ENCODE results near the gene KIRREL3.

Gene KIRREL3

GRCh38 chr11:126951465-126951864, 49.1 kb downstream of the KIRREL3 start:
- Mint-ChIP-seq H3K27me3 (no peaks in the 10 kb centered on the region), H3K4me1 (ENCODE audit: low read depth) (no peaks in the 10 kb centered on the region), H3K27ac (no peak overlapping the region), H3K9me3 (no peaks in the 10 kb centered on the region), H3K4me3 (no peak overlapping the region), H3K36me3 (ENCODE audit: low read depth) (no peaks in the 10 kb centered on the region)

- Mint-ChIP-seq H3K36me3 (ENCODE audit: low read depth) (no peaks in the 10 kb centered on the region), H3K27ac (no peak overlapping the region), H3K27me3 (no peaks in the 10 kb centered on the region), H3K9me3 (no peaks in the 10 kb centered on the region), H3K4me3 (no peak overlapping the region), H3K4me1 (ENCODE audit: low read depth) (no peaks in the 10 kb centered on the region)
These were observed 51.3 kb downstream of the KIRREL3 start for GRCh38 chr11:126949066-126949891.

- Mint-ChIP-seq H3K9me3 (no peaks in the 10 kb centered on the region), H3K27me3 (no peaks in the 10 kb centered on the region), H3K4me1 (ENCODE audit: low read depth) (no peaks in the 10 kb centered on the region), H3K27ac (no peak overlapping the region), H3K4me3 (no peak overlapping the region), H3K36me3 (ENCODE audit: low read depth) (no peaks in the 10 kb centered on the region)
These were observed 52.0 kb downstream of the KIRREL3 start for GRCh38 chr11:126948563-126948962.

GRCh38 chr11:126945319-126945718, 55.3 kb downstream of the KIRREL3 start:
- H3K27me3 Mint-ChIP-seq, result no peaks in the 10 kb centered on the region
- H3K9me3 Mint-ChIP-seq, result no peaks in the 10 kb centered on the region
- no peak overlapping the region for H3K4me3 Mint-ChIP-seq
- no peaks in the 10 kb centered on the region for H3K36me3 Mint-ChIP-seq (ENCODE audit: low read depth)
- H3K4me1 Mint-ChIP-seq (ENCODE audit: low read depth), result no peaks in the 10 kb centered on the region
- H3K27ac Mint-ChIP-seq, result no peak overlapping the region

GRCh38 chr11:126943316-126943715, 57.3 kb downstream of the KIRREL3 start:
- no peak overlapping the region for H3K27ac Mint-ChIP-seq
- no peaks in the 10 kb centered on the region for H3K36me3 Mint-ChIP-seq (ENCODE audit: low read depth)
- H3K4me1 Mint-ChIP-seq (ENCODE audit: low read depth), result no peaks in the 10 kb centered on the region
- H3K9me3 Mint-ChIP-seq, result no peaks in the 10 kb centered on the region
- no peaks in the 10 kb centered on the region for H3K27me3 Mint-ChIP-seq
- no peak overlapping the region for H3K4me3 Mint-ChIP-seq

GRCh38 chr11:126942146-126942545, 58.4 kb downstream of the KIRREL3 start:
- Mint-ChIP-seq H3K4me3 (no peak overlapping the region), H3K27me3 (no peaks in the 10 kb centered on the region), H3K9me3 (no peaks in the 10 kb centered on the region), H3K36me3 (ENCODE audit: low read depth) (no peaks in the 10 kb centered on the region), H3K4me1 (ENCODE audit: low read depth) (no peaks in the 10 kb centered on the region), H3K27ac (no peak overlapping the region)

- Mint-ChIP-seq H3K4me1 (ENCODE audit: low read depth) (no peaks in the 10 kb centered on the region), H3K4me3 (no peak overlapping the region), H3K27ac (no peak overlapping the region), H3K27me3 (no peaks in the 10 kb centered on the region), H3K36me3 (ENCODE audit: low read depth) (no peaks in the 10 kb centered on the region), H3K9me3 (no peaks in the 10 kb centered on the region)
These were observed 61.0 kb downstream of the KIRREL3 start for GRCh38 chr11:126939552-126939951.

GRCh38 chr11:126938718-126939117, 61.9 kb downstream of the KIRREL3 start:
- Mint-ChIP-seq H3K9me3 (no peaks in the 10 kb centered on the region), H3K27ac (no peak overlapping the region), H3K36me3 (ENCODE audit: low read depth) (no peaks in the 10 kb centered on the region), H3K4me3 (no peak overlapping the region), H3K4me1 (ENCODE audit: low read depth) (no peaks in the 10 kb centered on the region), H3K27me3 (no peaks in the 10 kb centered on the region)

- Mint-ChIP-seq H3K27ac (no peak overlapping the region), H3K4me1 (ENCODE audit: low read depth) (no peaks in the 10 kb centered on the region), H3K9me3 (no peaks in the 10 kb centered on the region), H3K36me3 (ENCODE audit: low read depth) (no peaks in the 10 kb centered on the region), H3K27me3 (peaks cover 10% of the 10 kb centered on the region), H3K4me3 (no peak overlapping the region)
These were observed 70.3 kb downstream of the KIRREL3 start for GRCh38 chr11:126930091-126930841.

GRCh38 chr11:126929179-126930061, 71.2 kb downstream of the KIRREL3 start:
- Mint-ChIP-seq H3K27me3 (peaks cover 10% of the 10 kb centered on the region), H3K4me3 (no peak overlapping the region), H3K4me1 (ENCODE audit: low read depth) (no peaks in the 10 kb centered on the region), H3K9me3 (no peaks in the 10 kb centered on the region), H3K27ac (no peak overlapping the region), H3K36me3 (ENCODE audit: low read depth) (no peaks in the 10 kb centered on the region)

GRCh38 chr11:126927623-126928022, 72.9 kb downstream of the KIRREL3 start:
- no peaks in the 10 kb centered on the region for H3K36me3 Mint-ChIP-seq (ENCODE audit: low read depth)
- H3K4me1 Mint-ChIP-seq (ENCODE audit: low read depth), result no peaks in the 10 kb centered on the region
- peaks cover 10% of the 10 kb centered on the region for H3K27me3 Mint-ChIP-seq
- no peak overlapping the region for H3K4me3 Mint-ChIP-seq
- no peak overlapping the region for H3K27ac Mint-ChIP-seq
- H3K9me3 Mint-ChIP-seq, result no peaks in the 10 kb centered on the region

- H3K27me3 Mint-ChIP-seq, result peaks cover 5% of the 10 kb centered on the region
- no peak overlapping the region for H3K4me3 Mint-ChIP-seq
- no peak overlapping the region for H3K27ac Mint-ChIP-seq
- no peaks in the 10 kb centered on the region for H3K9me3 Mint-ChIP-seq
- H3K36me3 Mint-ChIP-seq (ENCODE audit: low read depth), result no peaks in the 10 kb centered on the region
- H3K4me1 Mint-ChIP-seq (ENCODE audit: low read depth), result no peaks in the 10 kb centered on the region
These were observed 74.2 kb downstream of the KIRREL3 start for GRCh38 chr11:126926376-126926791.

GRCh38 chr11:126925321-126926093, 75.1 kb downstream of the KIRREL3 start:
- Mint-ChIP-seq H3K36me3 (ENCODE audit: low read depth) (no peaks in the 10 kb centered on the region), H3K27ac (no peak overlapping the region), H3K4me1 (ENCODE audit: low read depth) (no peaks in the 10 kb centered on the region), H3K27me3 (peaks cover 3% of the 10 kb centered on the region), H3K4me3 (no peak overlapping the region), H3K9me3 (no peaks in the 10 kb centered on the region)

- H3K4me1 Mint-ChIP-seq (ENCODE audit: low read depth), result no peaks in the 10 kb centered on the region
- H3K36me3 Mint-ChIP-seq (ENCODE audit: low read depth), result no peaks in the 10 kb centered on the region
- H3K4me3 Mint-ChIP-seq, result no peak overlapping the region
- no peak overlapping the region for H3K27ac Mint-ChIP-seq
- H3K9me3 Mint-ChIP-seq, result no peaks in the 10 kb centered on the region
- H3K27me3 Mint-ChIP-seq, result peaks cover 3% of the 10 kb centered on the region
These were observed 76.1 kb downstream of the KIRREL3 start for GRCh38 chr11:126924376-126925040.
